HG03066 (cell line): ENCODE data around the gene GPR3.
"Not testable (repeated sequence)": the region's sequence is repeated elsewhere in the genome, so short reads cannot be mapped to it uniquely, and the experiment has no call there.

Experiments
- ATAC-seq: cut with Tn5 transposase; IDR thresholded peaks from one replicate; pipeline ENCODE4 v1.9.1; 2021; ENCODE audit warnings: low read depth; ENCODE audit not compliant: unreplicated experiment

GPR3 gene

DNA sequence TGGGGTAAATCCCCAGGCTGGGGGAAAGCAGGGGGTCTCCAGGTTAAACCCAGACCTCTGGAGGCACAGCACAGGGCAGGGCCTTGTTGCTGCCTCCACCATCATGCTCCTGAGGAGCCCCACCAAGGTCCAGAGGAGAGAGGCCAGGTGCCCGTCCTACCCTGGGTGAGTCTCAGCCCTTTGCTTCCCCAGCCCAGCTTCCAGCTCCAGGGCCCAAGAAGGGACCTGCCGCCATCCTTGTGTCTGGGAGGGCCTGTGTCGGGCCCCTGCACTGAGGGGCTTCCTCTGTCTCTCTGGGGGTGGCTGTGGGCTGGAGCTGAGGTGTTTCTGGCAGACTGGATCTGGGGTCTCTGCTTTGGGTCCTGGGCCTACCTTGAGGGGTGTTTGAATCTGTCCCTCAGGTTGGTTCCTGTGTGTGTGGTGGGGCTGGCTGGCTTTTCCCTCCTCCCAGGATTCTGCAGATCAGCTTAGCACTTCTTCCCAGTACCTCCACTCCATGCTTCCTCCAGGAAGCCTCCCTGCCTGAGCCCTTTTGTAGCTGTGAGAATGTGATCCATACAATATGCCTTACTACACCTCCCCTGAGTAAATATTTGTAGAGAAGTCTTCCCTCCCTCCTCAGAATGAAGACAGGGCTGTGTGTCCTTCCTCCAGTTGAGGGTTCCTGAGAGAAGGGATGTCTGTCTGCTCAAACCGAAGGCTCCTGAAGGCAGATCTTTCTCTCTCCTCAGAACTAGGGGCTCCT lies 6.2 kb downstream of the GPR3 start:
- ATAC-seq, result no peak

DNA sequence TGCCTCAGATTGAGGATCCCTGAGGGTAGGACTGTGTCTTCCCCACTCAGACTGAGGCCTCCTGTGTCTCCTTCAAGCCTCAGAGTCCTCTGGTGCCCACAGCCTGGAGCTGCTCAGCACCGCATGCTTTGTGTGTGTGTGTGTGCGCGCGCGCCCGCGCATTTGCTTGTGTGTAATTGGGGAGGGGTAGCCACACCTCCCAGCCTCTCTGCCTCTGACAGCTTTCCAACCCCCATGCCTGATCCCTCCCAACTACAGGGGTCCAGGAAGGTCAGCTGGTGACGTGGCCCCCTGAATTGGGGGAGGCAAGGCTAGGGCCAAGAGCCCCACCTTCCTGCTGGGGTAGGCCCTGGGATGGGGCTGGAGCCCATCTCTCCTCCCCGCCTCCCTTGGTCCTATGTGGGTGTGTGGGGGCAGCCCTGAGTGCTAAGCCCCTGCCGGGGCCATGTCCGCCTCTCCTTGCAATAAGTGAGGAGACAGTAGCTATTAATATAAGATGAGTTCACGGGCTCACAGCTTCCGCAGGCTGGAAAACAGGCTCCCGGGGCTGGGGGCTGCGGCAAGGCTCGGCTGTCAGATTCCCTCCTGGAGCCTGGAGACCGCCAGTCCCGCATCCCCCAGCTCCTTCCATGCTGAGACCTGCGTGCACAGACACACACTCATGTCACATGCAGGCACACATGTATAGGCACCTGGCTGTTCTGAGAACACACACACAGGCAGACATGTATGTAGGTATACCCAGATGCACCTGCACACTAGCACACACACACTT lies 7.0 kb downstream of the GPR3 start:
- no peak for ATAC-seq

DNA sequence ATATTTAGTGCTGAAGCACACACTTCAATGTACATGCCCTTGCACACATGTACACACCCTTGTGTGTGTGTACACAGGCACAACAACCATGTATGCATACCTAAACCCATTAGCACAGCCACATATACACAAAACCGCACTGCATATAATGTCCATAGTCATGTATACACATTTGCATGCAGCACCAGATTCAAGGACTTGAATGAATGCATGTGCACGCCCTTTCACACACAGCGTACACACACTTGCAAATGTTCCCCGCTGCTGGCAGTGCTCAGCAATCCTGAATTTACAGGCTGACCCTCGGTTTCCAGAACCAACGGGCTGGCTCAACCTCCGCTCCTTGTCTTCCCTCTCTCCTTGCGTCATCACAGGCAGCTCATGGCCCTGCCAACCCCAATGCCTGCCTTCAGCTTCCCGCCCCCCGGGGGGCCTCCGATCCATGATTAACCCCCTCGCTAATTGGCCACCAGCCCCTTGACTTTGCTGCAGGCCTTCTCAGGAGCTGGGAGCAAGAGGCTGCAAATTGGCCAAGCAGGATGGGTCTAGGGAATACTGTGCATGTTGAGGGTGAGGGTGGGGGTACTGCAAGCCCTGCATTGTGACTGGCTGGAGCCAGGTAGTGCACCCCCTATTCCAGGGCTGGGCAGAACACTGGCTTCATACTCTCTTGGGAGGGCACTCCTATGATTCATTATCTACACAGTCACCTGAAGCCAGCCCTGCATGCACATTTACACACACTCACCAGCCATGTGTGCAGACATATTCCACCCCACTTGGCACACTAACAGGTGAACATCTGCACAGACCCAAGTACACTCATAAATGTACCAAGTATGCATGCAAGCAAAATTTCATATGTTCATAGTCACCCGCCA lies 7.9 kb downstream of the GPR3 start:
- no peak for ATAC-seq

DNA sequence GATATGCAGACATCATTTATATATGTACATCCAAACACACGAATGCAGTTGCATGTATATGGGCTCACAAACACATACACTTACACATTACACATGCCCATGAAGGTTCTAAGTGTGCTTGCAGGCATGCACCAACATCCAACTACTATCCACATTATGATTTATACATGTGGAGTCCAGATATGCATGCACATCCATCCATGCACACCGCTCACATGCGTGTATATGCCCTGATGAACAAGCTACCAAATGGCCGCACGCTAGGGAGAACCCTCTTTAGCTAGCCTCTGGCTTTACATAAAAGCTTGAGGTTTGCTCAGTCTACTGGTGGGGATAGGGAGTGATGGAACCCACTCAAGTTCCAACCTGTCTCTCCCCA lies 8.5 kb downstream of the GPR3 start:
- ATAC-seq, result no peak

DNA sequence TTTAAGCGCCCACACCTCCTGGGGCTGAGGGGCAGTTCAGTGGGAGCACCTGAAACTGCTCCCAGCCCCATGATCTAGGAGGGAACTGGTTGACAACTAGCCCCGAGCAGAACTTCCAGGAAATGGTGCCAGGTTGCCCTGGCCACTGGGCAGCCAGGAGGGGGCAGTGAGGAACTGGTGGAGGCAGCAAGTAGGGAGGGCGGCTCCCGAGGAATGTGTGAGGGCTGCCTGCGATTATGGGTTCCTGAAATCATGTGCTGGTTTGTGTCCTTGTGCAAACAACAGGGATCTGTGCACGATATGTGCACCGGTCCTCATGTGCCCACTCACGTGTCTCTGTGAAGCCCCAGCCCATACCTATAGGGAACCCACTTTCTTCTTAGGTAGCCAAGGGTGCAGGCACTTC lies 9.9 kb downstream of the GPR3 start:
- ATAC-seq, result no peak

DNA sequence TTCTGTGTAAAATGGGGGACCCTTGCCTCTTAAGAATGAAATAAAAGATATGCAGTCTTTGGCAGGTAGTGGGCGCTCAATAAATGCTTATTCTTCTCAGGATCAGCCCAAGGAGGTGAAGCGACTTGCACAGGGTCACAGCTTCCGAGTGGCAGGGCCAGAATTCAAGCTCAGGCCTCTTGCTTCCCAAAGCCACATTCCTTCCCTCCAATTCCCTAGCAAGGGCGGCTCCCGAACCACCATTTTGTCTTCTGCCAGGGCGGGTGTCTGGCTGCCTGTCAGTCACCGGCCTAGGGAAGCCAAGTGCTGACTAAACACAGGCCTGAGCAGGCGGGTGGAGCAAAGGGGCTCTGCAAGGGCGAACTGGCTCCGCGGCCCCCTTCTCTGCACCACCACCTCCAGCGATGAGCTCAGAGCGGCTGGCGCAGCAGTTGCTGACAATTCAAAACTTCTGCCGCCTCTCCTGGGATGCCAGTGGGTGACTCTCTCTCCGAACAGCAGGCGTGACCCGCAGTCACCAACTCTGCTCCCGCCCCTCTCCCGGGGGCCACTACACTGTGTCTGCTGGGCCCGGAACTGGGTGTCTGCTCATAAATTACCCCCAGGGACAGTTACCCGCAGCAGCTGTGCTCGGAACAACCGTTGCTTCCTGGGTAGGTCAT lies 10.8 kb downstream of the GPR3 start:
- no peak for ATAC-seq

DNA sequence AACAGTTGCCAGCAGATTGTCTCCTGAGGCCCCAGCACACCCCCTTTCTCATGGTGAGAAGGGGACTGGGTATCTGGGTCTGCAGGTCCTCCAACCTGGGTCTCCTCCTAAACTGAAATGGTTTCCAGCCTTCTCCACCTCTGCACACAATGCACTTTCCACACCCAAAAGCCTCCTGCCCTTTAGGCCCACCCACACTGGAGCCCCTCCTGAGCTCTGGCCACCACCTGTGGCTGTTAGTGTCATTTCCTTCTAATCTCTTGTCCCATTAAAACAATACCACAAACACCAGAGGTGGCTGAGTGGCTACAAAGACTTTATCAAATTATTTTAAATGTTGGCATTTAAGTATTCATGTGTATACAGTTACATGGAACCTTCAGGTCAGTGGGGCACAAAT lies 11.5 kb downstream of the GPR3 start:
- no peak for ATAC-seq

DNA sequence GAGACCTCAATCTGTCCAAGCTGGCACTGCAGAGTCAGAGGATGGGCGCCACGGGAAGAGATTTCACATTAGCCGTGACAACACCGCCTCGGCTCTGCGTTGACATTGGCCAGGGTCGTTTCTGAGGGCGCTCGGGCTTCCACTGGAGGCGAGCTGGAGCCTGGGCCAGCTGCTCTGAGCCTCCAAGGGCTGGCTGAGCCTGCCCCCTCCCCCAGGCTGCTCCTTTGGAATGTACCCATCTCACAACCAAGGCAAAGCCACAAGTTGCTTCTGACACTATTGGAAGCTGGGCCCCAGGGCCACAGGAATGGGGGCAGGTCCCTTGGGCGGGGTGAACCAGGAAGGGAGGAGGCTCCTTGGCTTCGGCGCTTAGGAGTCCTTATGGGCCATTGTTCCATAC lies 12.7 kb downstream of the GPR3 start:
- no peak for ATAC-seq

DNA sequence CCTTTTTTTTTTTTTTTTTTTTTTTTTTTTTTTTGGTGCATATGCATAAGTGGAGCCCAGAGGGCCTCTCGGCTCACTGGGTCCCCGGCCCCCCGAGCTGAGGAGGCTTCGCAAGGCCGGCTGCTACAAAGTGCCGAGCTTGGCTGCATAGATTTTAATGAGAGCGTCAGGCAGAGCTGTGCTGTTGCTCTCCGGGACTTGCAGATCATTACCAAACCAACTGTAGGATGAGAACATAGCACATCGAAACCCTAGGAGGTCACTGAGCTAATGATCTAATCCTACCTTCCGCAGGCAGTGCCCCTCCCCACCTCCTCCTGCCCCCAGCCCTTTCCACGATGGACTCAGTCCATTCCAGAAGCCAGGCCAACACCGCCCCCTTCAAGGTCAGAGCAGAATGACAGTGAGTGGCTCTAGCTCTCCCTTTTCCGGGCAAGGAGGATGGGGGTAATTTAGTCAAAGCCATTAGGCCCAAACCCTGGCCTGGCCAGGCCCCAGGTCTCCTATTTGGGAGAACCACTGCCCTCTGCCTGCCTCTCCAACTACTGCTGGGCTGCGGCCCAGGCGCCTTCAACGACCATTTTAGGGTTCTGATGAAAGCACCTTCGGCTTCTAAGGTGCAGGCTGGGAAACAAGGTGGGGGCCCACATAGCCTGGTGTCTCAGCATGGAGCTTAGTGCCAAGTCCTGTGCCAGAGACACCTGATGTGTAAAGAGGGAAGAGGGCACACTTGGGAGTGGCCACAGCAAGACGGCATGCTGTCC lies 13.4 kb downstream of the GPR3 start:
- ATAC-seq, result not testable (repeated sequence)

DNA sequence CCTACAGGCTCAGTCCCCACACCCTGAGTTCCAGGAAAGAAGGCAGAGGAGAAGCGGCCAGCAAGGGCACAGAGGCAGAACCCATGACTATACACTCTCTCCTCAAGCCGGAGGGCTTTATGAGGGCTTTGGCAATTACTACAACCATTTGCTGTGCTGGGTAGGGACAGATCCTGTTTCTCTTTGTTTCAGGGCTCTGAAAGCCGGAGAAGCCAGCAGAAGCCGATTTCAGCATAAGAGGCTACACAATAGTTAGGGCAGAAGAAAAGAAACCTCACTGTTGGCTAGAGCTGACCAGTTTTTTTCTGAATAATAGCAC lies 13.9 kb downstream of the GPR3 start:
- ATAC-seq, result no peak

DNA sequence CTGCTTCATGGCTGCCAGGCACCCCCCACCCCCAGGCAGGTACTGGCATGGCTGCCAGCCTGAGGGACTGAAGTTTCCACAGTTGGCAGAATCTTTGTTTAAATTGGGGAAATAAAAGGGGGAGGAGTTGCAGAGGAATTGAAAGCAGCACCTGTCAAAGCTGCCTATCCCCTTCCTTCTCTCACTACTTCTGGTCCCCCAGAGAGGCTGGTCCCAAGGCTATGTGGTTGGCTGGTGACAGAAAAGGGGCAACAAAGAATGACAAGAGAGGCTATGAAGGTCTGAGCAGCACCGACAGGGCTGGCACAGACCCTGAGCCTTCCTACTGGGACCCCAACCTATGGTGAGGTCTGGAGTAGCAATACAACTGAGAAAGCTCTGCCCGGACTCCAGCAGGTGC lies 14.4 kb downstream of the GPR3 start:
- ATAC-seq, result not testable (repeated sequence)

DNA sequence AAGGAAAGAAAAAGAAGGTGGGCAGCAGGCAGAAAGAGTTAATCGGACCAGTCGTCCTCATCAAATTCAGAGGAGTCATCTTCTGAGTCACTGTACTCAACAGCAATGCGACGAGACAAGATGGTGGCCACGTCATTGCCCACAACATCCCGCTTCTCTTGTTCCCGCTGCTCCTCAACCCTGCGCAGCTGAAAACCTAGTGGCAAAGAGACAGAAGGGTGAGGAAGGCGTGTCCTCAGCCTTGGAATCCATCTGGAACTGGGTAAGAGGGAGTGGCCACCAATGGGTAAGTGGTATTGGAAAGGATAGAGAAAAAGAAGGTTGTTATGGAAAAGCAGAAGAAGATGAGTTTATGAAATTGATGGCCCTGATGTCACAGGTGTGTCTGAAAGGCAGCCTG lies 15.7 kb downstream of the GPR3 start:
- ATAC-seq, result no peak

DNA sequence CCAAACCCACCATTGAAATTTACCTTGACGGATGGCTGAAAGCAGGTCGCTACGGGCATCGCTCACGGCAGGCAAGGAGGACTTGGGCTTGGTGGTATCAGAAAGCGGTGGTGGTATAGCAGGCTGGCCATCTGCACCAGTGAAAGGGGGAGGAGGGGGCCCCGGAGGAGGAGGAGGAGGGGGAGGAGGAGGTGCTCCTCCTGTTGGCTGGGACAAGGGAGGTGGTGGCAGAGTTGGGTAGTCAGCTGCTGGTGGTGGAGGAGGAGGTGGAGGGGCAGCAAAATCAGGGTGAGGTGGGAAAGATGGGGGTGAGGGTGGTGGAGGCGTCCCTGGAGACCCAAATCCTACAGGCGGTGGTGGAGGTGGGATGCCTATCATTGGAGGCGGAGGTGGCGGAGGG lies 17.2 kb downstream of the GPR3 start:
- ATAC-seq, result no peak

DNA sequence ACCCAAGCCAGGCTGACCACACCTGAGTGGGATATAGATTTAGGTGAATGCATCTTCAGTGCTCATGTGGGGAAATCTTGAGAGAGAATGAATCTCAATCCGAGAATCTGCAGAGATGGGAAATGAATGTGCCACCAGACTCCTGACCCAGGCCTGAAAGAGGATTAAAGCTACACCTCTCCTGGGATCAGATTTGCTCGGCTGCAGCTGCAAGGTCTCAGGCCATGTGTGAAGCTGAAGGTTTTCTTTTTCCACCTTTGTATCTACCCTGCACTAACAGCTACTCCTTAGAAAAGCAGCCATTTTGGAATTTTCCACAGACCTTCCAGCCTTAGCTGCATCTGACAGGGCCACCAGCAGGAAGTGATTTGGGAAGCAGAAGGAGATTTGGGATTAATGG lies 18.3 kb downstream of the GPR3 start:
- no peak for ATAC-seq

DNA sequence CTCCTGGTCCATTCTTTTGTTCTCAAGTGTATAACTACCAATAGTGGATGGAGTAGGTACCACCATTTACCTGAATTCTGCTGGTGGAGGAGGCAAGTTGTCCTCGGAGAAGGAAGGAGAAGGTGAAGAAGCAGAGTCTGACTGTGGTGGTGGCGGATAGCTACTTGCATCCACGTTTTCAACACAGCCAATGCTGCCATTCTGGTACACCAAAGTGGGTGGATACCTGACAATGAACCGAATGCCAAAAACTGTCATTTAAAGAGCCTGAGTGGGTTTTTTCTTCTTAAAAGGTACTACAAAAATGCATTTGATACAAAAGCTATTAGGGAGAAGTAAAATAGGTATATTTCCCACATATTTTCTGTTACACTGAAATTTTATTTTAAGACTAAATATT lies 20.1 kb downstream of the GPR3 start:
- no peak for ATAC-seq

DNA sequence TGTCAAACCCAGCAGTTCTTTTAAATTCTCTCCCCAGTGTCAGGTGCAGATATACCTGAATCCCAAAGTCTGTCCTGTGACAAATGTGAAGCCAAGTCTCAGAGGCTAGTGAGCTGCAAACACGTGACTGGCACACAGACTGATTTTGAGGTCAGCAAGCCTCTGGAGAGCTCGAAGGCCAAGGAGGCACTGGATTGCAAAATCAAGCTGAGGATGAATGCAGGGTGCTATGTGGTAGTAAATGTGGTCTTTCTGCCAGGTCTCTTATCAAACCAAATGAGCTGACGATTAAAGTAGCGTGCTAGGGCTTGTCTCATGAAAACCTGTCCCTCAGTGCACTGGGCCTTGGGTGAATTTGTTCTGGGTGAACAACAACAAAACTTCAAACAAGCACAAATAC lies 20.6 kb downstream of the GPR3 start:
- ATAC-seq, result no peak

DNA sequence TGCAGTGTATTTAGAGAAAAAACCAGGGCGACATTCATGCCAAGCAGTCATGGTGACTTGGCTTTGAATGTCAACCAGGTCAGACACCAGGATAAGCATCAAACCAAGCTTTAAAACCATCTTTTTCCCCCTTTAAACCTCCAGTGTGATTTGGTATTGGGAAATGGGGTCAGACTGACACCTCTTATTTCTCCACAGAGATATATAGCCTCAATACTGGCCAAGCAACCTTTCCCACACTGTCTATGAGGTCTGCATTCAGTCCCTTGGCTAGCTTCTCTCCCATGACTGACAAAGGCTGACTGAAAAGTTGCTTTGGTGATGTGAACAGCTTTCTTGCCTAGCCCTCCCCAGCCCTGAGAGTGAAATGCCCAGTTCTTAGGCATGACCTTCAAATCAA lies 21.7 kb downstream of the GPR3 start:
- ATAC-seq, result no peak

DNA sequence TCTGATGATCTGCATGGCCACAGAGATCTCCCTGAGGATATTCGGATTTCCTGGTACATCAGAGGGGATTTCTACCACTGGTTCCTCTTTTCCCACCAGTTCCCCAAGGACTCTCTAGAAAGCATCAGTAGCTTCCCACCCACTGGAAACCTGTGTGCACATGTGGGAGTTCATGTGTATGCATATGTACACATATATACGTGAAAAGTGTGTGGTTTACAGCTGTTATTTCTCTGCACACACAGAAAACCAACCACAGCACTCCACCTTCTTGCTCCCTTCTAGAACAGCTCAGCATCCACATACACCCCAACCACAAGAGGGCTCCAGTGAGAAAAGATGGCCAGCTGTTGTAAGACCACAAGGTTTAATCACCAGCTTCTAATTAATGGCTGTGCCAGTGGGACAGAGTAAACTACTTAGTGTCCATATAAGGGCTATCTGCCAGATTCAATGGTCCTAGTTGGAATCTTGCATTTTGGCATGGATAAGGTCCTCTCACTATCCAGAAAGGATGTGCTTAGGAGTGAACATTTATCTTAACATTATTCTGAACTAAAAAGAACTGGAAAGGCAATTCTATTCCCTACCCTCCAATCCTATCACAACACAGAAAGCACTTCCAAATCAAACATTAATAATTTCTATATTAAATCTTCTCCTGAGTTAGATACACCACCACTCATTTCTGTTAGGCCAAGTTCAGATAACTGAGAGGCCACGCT lies 24.1 kb downstream of the GPR3 start:
- ATAC-seq, result no peak

DNA sequence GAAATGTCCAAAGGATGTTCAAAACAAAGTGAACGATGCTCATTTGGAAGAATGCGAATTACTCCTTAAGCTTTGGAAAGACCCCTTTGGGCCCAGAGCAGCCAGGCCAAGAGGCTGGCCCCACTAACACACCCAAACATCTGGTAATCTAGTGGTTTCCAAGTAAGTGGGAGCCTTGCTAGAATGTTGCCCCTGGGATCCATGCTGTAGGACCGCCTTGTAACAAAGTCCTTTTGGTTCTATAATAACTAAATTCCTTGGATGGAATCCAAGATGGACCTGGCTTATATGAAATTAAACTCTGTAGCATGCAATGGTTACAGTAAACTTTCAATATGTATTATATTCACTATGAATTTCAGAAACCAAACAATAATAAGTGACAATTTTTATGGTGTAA lies 25.3 kb downstream of the GPR3 start:
- ATAC-seq, result no peak
